Subcutaneous adipose tissue (tissue), 4 donors: ENCODE measurements around the gene RNF115. TPM values are rescaled to one million over a fixed set of nuclear protein-coding genes. Genes with fewer than 3 reads are reported as not detected.

Experiments used
- CTCF ChIP-seq: fragments of 450-650 bp; IDR thresholded peaks from one replicate; pipeline ENCODE4 v1.5.1; 2016; ENCODE audit warnings: low read depth, mild to moderate bottlenecking, control low read depth, antibody characterized with exemption, moderate library complexity
- total RNA-seq, 4 donors: library from RNA; depleted of rRNA; stranded (reverse); fragments of >200 nt; gene quantifications; one replicate each; pipeline ENCODE4 v1.1.0, GENCODE V29; 2016

The RNF115 gene
- total RNA-seq, 4 donors from 2014 or later: 17.0 to 33.7 (median 25.6) TPM

GRCh38 chr1:145716641-145717345 is 107.1 kb downstream of the RNF115 start:
- no peak for TF ChIP-seq CTCF

GRCh38 chr1:145714524-145715111 is 109.3 kb downstream of the RNF115 start:
- TF ChIP-seq CTCF: no peak

- TF ChIP-seq CTCF: no peak
Observed at GRCh38 chr1:145711213-145711651, 112.7 kb downstream of the RNF115 start.

DNA sequence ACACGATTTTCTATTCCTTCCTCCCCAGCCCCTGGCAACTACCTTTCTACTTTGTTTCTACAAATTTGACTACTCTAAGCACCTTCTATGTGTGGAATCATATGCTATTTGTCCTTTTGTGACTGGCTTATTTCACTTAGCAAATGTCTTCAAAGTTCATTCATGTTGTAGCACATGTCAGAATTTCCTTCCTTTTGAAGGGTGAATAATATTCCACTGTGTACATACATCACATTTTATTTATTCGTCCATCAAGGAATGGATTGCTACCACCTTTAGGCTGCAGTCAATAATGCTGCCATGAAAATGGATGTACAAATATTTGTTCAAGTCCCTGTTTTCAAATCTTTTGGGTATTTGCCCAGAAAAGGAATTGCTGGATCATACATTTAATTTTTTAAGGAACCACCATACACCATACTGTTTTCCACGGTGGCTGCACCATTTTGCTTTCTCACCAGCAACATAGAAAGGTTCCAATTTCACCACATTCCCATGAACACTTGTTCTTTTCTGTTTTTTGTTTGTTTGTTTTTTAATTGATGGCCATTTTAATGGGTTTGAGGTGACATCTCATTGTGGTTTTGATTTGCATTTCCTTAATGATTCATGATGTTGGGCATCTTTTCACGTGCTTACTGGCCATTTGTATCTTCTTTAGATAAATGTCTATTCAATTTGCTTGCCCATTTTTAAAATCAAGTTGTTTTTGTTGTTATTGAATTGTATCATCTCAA is 113.4 kb downstream of the RNF115 start:
- no peak for TF ChIP-seq CTCF

DNA sequence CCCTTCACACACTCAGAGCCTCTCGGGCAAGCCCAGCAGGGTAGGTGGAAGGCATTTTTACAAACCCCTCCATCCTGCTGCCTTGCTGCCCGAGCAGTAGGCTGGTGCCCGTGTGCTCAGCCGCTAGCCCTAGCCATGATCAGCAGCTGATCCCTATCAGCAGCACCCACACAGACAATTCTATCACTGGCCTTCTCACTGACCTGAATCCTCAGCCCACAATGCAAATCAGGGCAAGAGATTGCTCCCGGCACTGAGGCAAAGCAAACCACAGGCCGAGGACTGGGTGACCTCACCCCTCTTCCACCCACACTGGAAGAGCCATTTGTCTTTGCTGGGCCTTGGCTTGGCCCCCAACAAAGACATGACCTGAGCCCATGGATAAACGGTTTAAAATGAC is 115.8 kb downstream of the RNF115 start:
- no peak for TF ChIP-seq CTCF

GRCh38 chr1:145707183-145707867 is 116.6 kb downstream of the RNF115 start, which contains the start of gene PDZK1:
PDZK1 (minus strand) TSS chr1:145707368; CDS start chr1:145688021, 19,347 bp downstream.
- TF ChIP-seq CTCF: no peak
